NCI-H2227 treated with DMSO at 0.1 percent for 48 hours (cell line): ENCODE measurements around the gene RFTN1.
"Not testable (repeated sequence)": the region's sequence is repeated elsewhere in the genome, so short reads cannot be mapped to it uniquely, and the experiment has no call there.

Experiments
- DNase-seq: peaks from one replicate; lab custom pipeline; 2025; lab: John Stamatoyannopoulos, UW

Gene RFTN1

DNA sequence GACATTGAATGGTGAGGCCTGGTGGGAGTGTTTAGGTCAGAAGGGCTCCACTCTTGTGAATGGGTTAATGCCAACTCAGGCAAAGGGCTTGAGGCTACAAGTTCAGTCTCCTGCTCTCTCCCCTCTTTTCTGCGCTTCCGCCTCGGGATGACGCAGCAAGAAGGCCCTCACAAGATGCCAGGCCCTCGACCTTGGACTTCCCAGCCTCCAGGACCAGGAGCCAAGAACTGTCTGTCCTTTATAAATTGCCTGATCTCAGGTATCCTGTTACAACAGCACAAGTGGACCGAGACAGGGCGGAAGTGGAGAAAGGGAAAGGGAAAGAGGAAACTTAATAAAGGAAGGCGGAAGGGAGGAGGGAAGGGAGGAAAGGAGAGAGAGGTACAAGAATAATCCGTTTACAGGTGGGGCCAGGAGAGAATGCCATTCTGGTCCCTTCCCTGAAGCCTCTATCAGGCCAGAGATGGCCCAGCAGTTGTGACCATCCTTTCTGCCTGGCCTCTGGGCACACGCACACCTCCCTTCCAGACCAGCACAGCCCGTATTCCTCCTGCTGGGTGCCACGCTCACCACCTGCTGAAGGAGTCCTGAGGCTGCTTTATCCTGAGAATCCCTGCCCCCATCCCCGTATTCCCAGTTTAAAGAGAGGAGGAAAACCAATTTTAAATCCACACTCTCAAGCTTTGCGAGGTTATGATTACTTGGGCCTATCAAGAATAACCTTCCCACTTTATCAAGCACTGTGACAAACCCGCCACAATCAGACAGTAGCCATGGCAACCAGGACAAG is 184.3 kb downstream of the RFTN1 start:
- peak; percentile 59 for DNase-seq

GRCh38 chr3:16328124-16328523 is 185.4 kb downstream of the RFTN1 start:
- DNase-seq = no peak

GRCh38 chr3:16326724-16327349 is 186.7 kb downstream of the RFTN1 start:
- no peak for DNase-seq

DNA sequence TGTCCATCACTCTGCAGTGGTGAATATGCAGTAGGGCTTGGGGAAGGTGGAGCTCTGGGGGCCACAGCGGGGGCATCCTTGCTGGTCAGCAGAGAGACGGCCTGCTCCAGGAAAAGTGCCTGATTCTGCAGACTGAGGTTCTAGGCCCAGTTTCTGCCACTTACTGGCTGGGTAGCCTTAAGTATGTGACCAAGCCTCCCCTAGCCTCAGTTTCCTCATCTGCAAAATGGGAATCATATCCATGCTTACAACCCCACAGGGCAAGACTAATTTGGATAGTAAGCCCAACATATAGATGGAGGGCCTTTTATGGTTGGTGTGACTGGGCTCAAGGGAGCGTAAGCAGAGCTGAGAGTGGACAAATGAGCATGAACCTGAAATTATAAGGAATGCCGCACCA is 187.6 kb downstream of the RFTN1 start:
- no peak for DNase-seq

- no peak for DNase-seq
Observed at GRCh38 chr3:16323737-16324136, 189.8 kb downstream of the RFTN1 start.

- no peak for DNase-seq
Observed at GRCh38 chr3:16322189-16322588, 191.3 kb downstream of the RFTN1 start.

GRCh38 chr3:16320711-16321110 is 192.8 kb downstream of the RFTN1 start:
- no peak for DNase-seq

DNA sequence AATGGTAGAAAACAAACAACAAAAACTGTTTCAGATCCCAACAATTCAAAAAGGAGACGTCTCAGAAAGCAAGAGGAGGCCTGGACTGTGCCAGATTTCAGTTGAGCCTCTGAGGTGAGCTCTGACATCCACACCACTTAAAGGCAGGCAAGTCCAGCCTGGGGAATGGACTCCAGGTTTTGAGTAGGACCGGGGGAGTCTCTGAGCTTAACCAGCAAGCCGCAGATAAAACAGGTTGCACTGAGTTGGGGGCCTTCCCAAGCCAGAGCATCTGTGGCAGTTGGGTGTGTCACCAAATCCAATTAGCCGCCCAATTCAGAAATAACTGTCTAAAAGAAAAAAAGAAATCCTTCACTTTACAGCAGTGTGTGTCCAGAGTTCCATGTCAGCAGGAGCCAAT is 193.8 kb downstream of the RFTN1 start:
- DNase-seq = no peak

DNA sequence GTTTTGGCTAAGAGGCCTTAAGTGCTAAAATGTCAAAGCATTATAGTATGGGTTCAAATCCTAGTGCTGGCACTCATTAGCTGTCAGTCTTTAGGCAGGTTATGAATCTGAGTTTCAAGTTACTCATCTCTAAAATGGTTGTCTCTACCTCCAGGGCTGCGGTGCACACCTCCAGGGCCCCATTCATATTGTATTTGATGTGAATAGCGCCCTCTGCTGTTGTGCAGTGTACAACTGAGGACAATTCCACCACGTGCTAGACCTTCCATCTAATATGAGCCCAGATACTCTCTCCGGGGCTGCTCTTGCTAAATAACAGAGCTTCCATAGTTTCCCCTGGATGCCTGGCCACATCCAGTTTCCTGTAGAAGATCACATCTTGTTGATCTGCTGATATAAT is 194.2 kb downstream of the RFTN1 start:
- no peak for DNase-seq

DNA sequence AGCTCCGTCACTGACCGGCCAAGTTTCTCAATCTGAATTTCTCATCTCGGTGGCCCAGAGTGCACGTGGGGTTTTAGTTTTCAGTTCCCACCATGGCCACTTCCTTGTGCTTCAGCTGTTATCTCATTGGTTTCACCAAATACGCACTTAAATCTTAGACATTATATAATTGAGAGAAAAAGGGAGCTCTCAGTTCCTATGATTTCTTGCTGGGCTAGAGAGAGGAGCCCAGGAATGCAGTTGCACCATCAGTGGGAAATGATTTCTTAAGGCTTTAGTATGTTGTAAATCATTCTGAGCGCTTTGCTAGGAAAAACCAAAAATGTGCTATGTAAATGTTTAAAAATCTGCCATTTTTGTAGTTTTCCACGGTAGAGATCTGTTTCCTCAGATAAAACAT is 195.3 kb downstream of the RFTN1 start:
- DNase-seq = no peak

DNA sequence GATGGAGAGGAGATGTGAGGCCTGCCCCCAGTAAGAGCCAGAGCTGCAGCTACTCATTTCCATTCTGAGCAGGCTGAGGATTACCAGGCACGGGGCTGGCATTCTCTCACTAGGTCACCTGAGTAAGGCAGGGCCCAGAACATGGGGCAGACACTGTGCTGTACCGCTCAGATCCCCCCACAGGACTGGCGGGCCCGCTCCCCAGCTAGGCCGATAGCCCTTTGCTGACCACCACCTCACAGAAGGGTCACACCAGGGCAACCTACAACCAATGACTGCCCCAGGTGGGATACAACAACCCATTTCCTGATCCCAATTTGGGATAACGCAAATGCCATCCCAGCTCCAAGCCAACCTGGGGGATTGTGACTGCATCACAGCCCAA is 195.9 kb downstream of the RFTN1 start:
- DNase-seq = no peak

GRCh38 chr3:16316847-16317560 is 196.5 kb downstream of the RFTN1 start:
- no peak for DNase-seq

DNA sequence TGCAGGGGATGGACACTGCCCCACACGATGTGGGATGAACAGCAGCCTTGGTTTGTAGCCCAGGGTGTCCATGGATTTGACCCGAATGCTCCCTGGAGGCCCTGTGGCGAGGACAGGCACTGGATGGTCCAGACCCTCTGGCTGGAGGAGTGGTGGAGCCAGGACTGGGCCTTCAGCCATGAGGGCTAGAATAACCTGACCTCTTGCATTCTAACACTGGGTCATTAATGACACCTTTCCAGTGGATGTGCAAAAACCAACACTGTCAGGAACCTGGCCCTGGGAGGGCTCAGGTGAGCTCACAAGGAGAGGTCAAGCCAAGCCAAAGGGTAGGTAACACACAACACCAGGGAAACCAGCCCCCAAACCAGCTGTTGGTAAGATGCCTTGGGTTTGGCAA is 197.1 kb downstream of the RFTN1 start:
- DNase-seq = no peak

DNA sequence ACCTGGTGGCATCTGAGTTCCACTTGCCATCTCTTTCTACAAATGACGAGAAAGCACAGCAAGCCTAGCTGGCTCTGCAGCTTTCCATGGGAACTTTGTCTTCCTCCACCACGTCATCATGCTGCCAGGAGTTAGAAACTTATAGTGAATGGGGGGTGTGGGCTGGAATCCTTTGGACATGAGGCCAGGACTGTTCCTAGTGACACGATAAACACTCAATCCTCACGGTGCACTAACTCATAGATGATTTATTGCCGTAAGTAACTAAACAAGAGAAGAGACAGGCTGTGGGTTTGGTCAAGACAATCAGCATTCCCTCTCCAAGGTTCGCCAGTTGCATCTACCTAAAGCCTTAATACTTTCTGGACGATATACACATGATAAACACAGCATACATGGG is 197.9 kb downstream of the RFTN1 start:
- DNase-seq = no peak

- DNase-seq = no peak
Observed at GRCh38 chr3:16313886-16314645, 199.4 kb downstream of the RFTN1 start.

- DNase-seq = no peak
Observed at GRCh38 chr3:16311960-16312451, 201.5 kb downstream of the RFTN1 start.

DNA sequence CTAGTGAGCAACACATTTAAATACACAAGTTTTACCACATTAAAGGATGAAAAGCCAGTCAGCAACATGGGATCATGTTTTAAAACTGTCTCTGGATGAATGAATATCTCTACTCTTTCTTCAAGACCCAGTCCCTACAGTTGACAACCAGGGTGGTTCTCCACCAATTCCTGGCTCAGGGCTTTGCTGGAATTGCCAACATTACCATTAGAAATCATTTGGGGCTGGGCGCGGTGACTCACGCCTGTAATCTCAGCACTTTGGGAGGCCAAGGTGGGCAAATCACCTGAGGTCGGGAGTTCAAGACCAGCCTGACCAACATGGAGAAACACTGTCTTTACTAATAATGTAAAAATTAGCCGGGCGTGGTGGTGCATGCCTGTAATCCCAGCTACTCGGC is 203.0 kb downstream of the RFTN1 start:
- DNase-seq = not testable (repeated sequence)

DNA sequence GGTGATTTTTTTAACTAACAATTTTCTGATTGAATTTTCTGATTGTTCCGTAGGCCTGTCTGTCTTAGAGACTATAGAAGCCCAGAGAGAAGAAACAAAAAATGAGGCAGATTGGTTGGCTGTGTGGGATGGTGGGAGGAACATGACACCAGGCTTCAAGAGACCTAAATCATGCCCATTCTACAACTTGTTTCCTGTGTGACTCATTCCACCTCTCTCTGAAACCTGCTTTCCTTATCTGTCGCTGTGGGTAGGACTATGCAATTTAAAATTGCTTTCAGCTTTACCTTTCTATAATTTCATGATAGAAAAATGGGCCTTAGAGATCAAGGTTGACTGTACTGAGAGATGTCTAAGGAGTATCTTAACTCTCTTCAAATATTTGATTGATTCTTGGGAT is 203.9 kb downstream of the RFTN1 start:
- DNase-seq = no peak

DNA sequence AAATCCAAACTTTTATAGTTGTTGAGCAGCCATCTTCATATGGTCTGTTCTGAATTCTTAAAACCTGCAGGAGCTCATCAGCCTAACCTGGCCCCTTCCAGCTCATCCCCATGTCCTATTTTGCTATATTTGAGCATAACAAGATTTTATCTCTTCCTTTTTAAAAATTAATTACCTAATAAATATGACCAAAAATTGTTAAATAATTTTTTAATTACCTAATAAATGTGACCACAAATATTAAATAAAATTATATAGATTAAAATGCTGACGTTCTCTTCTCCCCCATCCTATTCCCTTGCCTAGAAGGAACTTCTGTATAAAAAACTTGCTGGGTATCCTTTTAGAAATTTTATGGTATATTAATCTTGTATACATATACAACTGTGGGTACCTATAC is 204.8 kb downstream of the RFTN1 start:
- DNase-seq = no peak

GRCh38 chr3:16307832-16308531 is 205.5 kb downstream of the RFTN1 start:
- DNase-seq = no peak

- no peak for DNase-seq
Observed at GRCh38 chr3:16305111-16305541, 208.4 kb downstream of the RFTN1 start.
